Keratinocyte (primary cell): ENCODE results near the gene ZNF524. TPM values are rescaled to one million over a fixed set of nuclear protein-coding genes. Genes with fewer than 3 reads are reported as not detected.

Experiments used
- DNase-seq: peaks from one replicate; pipeline ENCODE4 v3.0.0-alpha.2; 2011; ENCODE audit warnings: low read depth, missing footprints, low spot score
- FAIRE-seq: peaks from 2 replicates; lab custom pipeline; 2011; peaks lifted over from hg19 to GRCh38; lab: Jason Lieb, UNC
- H2AFZ ChIP-seq: 2 replicates; pipeline ENCODE4 v1.6.0; 2012; ENCODE audit warnings: low read length, control low read depth, inconsistent platforms; ENCODE audit not compliant: control insufficient read depth
- H3K27ac ChIP-seq: 2 replicates; pipeline ENCODE4 v1.5.1; 2011; ENCODE audit warnings: low read length; ENCODE audit not compliant: control insufficient read depth, insufficient read depth
- H3K27me3 ChIP-seq: 3 replicates; pipeline ENCODE4 v1.6.0; 2011; ENCODE audit warnings: low read length; ENCODE audit not compliant: control insufficient read depth, insufficient read depth; ENCODE audit errors: extremely low read depth
- H3K36me3 ChIP-seq, 2 experiments: 2 replicates in 1 of 2; 3 replicates in 1 of 2; pipeline ENCODE4 v1.5.1; 2011; ENCODE audit warnings: low read length in 2 of 2, mild to moderate bottlenecking in 1 of 2; ENCODE audit not compliant: control insufficient read depth in 2 of 2, insufficient read depth in 2 of 2; ENCODE audit errors: extremely low read depth in 1 of 2
- H3K4me1 ChIP-seq: 3 replicates; pipeline ENCODE4 v1.5.1; 2011; ENCODE audit warnings: low read length; ENCODE audit not compliant: control insufficient read depth, insufficient read depth; ENCODE audit errors: extremely low read depth
- H3K4me2 ChIP-seq: 3 replicates; pipeline ENCODE4 v1.6.0; 2011; ENCODE audit warnings: low read depth, low read length; ENCODE audit not compliant: control insufficient read depth, insufficient read depth; ENCODE audit errors: extremely low read depth
- H3K4me3 ChIP-seq, 3 experiments: fragments of 200-600 bp in 1 of 3; sonication (generic) in 1 of 3; 2 replicates in 2 of 3; 3 replicates in 1 of 3; pipeline ENCODE4 v1.5.1; 2011 to 2016; ENCODE audit warnings: low read length in 3 of 3, mild to moderate bottlenecking in 3 of 3, control low read depth in 2 of 3, inconsistent platforms in 1 of 3, low read depth in 1 of 3, mixed read lengths in 1 of 3, mixed run types in 1 of 3, moderate library complexity in 1 of 3; ENCODE audit not compliant: control insufficient read depth in 2 of 3, insufficient read depth in 2 of 3; ENCODE audit errors: extremely low read depth in 1 of 3
- H3K79me2 ChIP-seq: 2 replicates; pipeline ENCODE4 v1.6.0; 2012; ENCODE audit warnings: low read length; ENCODE audit not compliant: control insufficient read depth, insufficient read depth
- H3K9ac ChIP-seq: 3 replicates; pipeline ENCODE4 v1.6.0; 2011; ENCODE audit warnings: low read length; ENCODE audit not compliant: control insufficient read depth, insufficient read depth; ENCODE audit errors: extremely low read depth
- H3K9me1 ChIP-seq: 3 replicates; pipeline ENCODE4 v1.6.0; 2011; ENCODE audit warnings: low read length; ENCODE audit not compliant: control insufficient read depth, insufficient read depth; ENCODE audit errors: extremely low read depth
- H3K9me3 ChIP-seq: 2 replicates; pipeline ENCODE4 v1.5.1; 2012; ENCODE audit warnings: low read depth, low read length; ENCODE audit not compliant: control insufficient read depth
- H4K20me1 ChIP-seq: 3 replicates; pipeline ENCODE4 v1.6.0; 2011; ENCODE audit warnings: low read length; ENCODE audit not compliant: control insufficient read depth, insufficient read depth; ENCODE audit errors: extremely low read depth
- EZH2 ChIP-seq: IDR thresholded peaks from one replicate; pipeline ENCODE4 v1.6.1; 2012; ENCODE audit warnings: inconsistent platforms, mild to moderate bottlenecking, low read length, moderate library complexity
- dilution Hi-C: fragments of 300-500 bp; cut with MboI; formaldehyde crosslinking; loops from one replicate; pipeline ENCODE4 v1.7.0; 2020; ENCODE audit warnings: low sequenced_read_pairs; ENCODE audit not compliant: extremely low pct_ligation_motif_present
- polyA plus RNA-seq, 5 experiments: library from polyadenylated mRNA; depleted of rRNA in 3 of 5; stranded (reverse) in 3 of 5; stranded (forward) in 1 of 5; unstranded in 1 of 5; fragments of >200 nt; gene quantifications; 1 replicate in 1 of 5; 2 replicates in 3 of 5; 3 replicates in 1 of 5; pipeline versions ENCODE4 v1.2.1 to v1.2.3, GENCODE V29; 2011 to 2012; ENCODE audit warnings: missing spikeins in 2 of 5, low read depth in 1 of 5, low replicate concordance in 1 of 5
- TF ChIP-seq, protein P1 (sequence below), 3 experiments: IDR thresholded peaks in 1 of 3; conservative IDR thresholded peaks in 1 of 3; optimal IDR thresholded peaks in 1 of 3; 2 replicates in 2 of 3; 3 replicates in 1 of 3; pipeline versions ENCODE3 to v1.5.1; 2011; ENCODE audit warnings: low read length in 3 of 3, mild to moderate bottlenecking in 3 of 3, moderate library complexity in 2 of 3, control low read depth in 1 of 3, inconsistent platforms in 1 of 3; ENCODE audit not compliant: insufficient read depth in 2 of 3; ENCODE audit errors: extremely low read depth in 1 of 3

Gene ZNF524
- polyA plus RNA-seq, 1 donor (not counting 4 experiments of a cell fraction or from before 2014, with no cell fraction given) = 2.6 TPM

- Histone ChIP-seq H3K36me3 (no peaks in the 10 kb centered on the region), H3K27ac (no peak overlapping the region), H3K4me2 (no peak overlapping the region), H3K27me3 (no peaks in the 10 kb centered on the region), H3K4me1 (no peaks in the 10 kb centered on the region), H3K79me2 (no peaks in the 10 kb centered on the region), H3K9me1 (no peaks in the 10 kb centered on the region), H3K4me3 (no peak overlapping the region), H3K9ac (no peak overlapping the region), H4K20me1 (no peaks in the 10 kb centered on the region), H2AFZ (no peak overlapping the region), H3K9me3 (no peaks in the 10 kb centered on the region)
- DNase-seq (no peak), FAIRE-seq (no peak)
- TF ChIP-seq, protein P1, sequence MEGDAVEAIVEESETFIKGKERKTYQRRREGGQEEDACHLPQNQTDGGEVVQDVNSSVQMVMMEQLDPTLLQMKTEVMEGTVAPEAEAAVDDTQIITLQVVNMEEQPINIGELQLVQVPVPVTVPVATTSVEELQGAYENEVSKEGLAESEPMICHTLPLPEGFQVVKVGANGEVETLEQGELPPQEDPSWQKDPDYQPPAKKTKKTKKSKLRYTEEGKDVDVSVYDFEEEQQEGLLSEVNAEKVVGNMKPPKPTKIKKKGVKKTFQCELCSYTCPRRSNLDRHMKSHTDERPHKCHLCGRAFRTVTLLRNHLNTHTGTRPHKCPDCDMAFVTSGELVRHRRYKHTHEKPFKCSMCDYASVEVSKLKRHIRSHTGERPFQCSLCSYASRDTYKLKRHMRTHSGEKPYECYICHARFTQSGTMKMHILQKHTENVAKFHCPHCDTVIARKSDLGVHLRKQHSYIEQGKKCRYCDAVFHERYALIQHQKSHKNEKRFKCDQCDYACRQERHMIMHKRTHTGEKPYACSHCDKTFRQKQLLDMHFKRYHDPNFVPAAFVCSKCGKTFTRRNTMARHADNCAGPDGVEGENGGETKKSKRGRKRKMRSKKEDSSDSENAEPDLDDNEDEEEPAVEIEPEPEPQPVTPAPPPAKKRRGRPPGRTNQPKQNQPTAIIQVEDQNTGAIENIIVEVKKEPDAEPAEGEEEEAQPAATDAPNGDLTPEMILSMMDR (optimal IDR thresholded peaks at IDR 0.05 in 1 of 3, IDR thresholded peaks at IDR 0.05 in 1 of 3, conservative IDR thresholded peaks at IDR 0.05 in 1 of 3; ENCODE audit: extremely low read depth in 1 of 3, insufficient read depth in 2 of 3, low read length in 3 of 3) = no peak
- no peak for TF ChIP-seq EZH2
- dilution Hi-C loops = no loop called here
These were observed 45.3 kb upstream of the ZNF524 start for GRCh38 chr19:55554741-55555152.

DNA sequence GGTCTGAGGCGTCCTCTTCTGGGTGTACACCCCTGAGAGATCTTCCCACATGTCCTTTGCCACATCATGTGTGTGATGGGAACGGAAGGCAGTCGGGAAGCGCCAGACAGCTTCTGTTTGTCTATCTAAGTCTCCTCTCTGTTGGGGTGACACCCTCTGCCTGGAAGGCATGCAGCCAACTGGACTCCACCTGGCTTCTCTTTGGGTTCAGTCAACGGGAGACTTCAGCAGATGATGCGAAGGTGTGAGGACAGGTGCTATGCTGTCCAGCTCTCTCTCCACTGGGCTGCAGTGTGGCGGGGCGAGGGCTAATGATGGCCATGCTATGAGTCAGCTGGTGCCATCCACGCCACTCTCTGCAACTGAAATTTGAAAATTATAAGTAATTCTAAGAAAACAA, 40.4 kb upstream of the ZNF524 start:
- Histone ChIP-seq H3K9me1 (no peaks in the 10 kb centered on the region), H3K9ac (no peak overlapping the region), H3K4me1 (no peaks in the 10 kb centered on the region), H3K27ac (no peak overlapping the region), H3K4me2 (no peak overlapping the region), H3K9me3 (no peaks in the 10 kb centered on the region), H3K36me3 (no peaks in the 10 kb centered on the region), H4K20me1 (no peaks in the 10 kb centered on the region), H3K4me3 (no peak overlapping the region), H3K79me2 (no peaks in the 10 kb centered on the region), H2AFZ (no peak overlapping the region), H3K27me3 (peaks cover 8% of the 10 kb centered on the region)
- DNase-seq (no peak), FAIRE-seq (no peak)
- TF ChIP-seq, protein P1 (optimal IDR thresholded peaks at IDR 0.05 in 1 of 3, IDR thresholded peaks at IDR 0.05 in 1 of 3, conservative IDR thresholded peaks at IDR 0.05 in 1 of 3; ENCODE audit: extremely low read depth in 1 of 3, insufficient read depth in 2 of 3, low read length in 3 of 3) = no peak
- TF ChIP-seq EZH2 = no peak
- dilution Hi-C loops = no loop called here
